Prostate gland (tissue), 2 donors: Measurements from ENCODE around the gene EXOSC2. TPM values are rescaled to one million over a fixed set of nuclear protein-coding genes. Genes with fewer than 3 reads are reported as not detected.

ENCODE experiments used
- DNase-seq: peaks from one replicate; pipeline ENCODE4 v3.0.0-alpha.2; 2019; ENCODE audit warnings: low spot score
- H3K27ac ChIP-seq, 2 donors: fragments of 200-600 bp; sonication (generic); 2 replicates each; pipeline ENCODE4 v1.5.1; 2017 to 2019
- H3K27me3 ChIP-seq: fragments of 200-600 bp; sonication (generic); replicated peaks from 2 replicates; pipeline ENCODE4 v1.5.1; 2019; ENCODE audit not compliant: insufficient read depth
- H3K36me3 ChIP-seq, 2 donors: fragments of 200-600 bp; sonication (generic); 1 replicate in 1 of 2; 2 replicates in 1 of 2; pipeline versions ENCODE4 v1.5.1 to v1.8.1; 2017 to 2019
- H3K4me1 ChIP-seq: fragments of 200-600 bp; sonication (generic); replicated peaks from 2 replicates; pipeline ENCODE4 v1.5.1; 2019
- H3K4me3 ChIP-seq, 2 donors: fragments of 200-600 bp; sonication (generic); 2 replicates each; pipeline ENCODE4 v1.5.1; 2017 to 2019
- H3K9me3 ChIP-seq: fragments of 200-600 bp; sonication (generic); 2 replicates; pipeline ENCODE4 v1.5.1; 2017
- POLR2A ChIP-seq: fragments of 450-650 bp; IDR thresholded peaks from one replicate; pipeline ENCODE4 v1.6.1; 2016; ENCODE audit warnings: antibody characterized with exemption, mild to moderate bottlenecking
- POLR2AphosphoS5 ChIP-seq: sonication (generic); formaldehyde crosslinking; IDR thresholded peaks from one replicate; pipeline ENCODE4 v1.6.1; 2017; ENCODE audit warnings: antibody characterized with exemption
- WGBS: methylation state at CpG from one replicate; pipeline ENCODE4 v1.1.5; 2018; 5-methylcytosine and 5-hydroxymethylcytosine counted together
- intact Hi-C: fragments of 100-400 bp; cut with DNase I; formaldehyde crosslinking; loops from one replicate; pipeline ENCODE4 v1.14.2; 2022
- total RNA-seq, 2 donors: library from RNA; depleted of rRNA; stranded (reverse); fragments of >200 nt; gene quantifications; one replicate each; pipeline ENCODE4 v1.1.0, GENCODE V29; 2016
- TF ChIP-seq, protein P1 (sequence below), 4 experiments: fragments of 200-600 bp in 2 of 4; fragments of 450-650 bp in 2 of 4; sonication (generic) in 2 of 4; IDR thresholded peaks; 1 replicate in 3 of 4; 2 replicates in 1 of 4; pipeline ENCODE4 v1.5.1; 2016 to 2019; ENCODE audit warnings: antibody characterized with exemption in 4 of 4, mild to moderate bottlenecking in 2 of 4, moderate library complexity in 2 of 4

Gene EXOSC2
- total RNA-seq, 2 donors from 2014 or later, result 18.4 to 22.7 TPM

DNA sequence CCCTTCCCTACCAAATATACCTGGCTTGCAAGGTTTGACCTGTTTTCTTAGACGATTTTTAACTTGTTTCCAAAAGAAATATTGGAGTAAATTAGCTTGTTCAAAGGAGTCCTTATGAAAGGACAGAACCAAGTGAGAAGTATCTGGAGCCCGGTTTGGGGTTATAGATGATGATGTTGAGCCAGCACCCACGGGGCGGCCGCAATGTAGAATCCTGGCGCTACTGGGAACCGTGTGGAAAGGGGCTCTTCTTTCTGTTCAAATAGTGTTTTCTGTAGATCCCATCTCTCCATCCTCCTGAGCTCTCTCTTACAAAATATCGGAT, 517 bp upstream of the EXOSC2 start:
- H3K36me3 ChIP-seq, result no peaks in the 10 kb centered on the region
- no peaks in the 10 kb centered on the region for H3K27me3 ChIP-seq
- H3K4me1 ChIP-seq, result no peaks in the 10 kb centered on the region
- TF ChIP-seq POLR2AphosphoS5 (no peak), POLR2A (no peak)
- TF ChIP-seq, protein P1, sequence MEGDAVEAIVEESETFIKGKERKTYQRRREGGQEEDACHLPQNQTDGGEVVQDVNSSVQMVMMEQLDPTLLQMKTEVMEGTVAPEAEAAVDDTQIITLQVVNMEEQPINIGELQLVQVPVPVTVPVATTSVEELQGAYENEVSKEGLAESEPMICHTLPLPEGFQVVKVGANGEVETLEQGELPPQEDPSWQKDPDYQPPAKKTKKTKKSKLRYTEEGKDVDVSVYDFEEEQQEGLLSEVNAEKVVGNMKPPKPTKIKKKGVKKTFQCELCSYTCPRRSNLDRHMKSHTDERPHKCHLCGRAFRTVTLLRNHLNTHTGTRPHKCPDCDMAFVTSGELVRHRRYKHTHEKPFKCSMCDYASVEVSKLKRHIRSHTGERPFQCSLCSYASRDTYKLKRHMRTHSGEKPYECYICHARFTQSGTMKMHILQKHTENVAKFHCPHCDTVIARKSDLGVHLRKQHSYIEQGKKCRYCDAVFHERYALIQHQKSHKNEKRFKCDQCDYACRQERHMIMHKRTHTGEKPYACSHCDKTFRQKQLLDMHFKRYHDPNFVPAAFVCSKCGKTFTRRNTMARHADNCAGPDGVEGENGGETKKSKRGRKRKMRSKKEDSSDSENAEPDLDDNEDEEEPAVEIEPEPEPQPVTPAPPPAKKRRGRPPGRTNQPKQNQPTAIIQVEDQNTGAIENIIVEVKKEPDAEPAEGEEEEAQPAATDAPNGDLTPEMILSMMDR (IDR thresholded peaks at IDR 0.05), result no peak
- peak overlapping the region; percentile 38 to 59 for H3K27ac ChIP-seq
- intact Hi-C loops, result no loop called here
- 6% methylated on average over 8 of the region's 8 CpGs for WGBS
- no peaks in the 10 kb centered on the region for H3K9me3 ChIP-seq
- DNase-seq, result no peak
- H3K4me3 ChIP-seq, result peak overlapping the region; percentile 51 to 56

DNA sequence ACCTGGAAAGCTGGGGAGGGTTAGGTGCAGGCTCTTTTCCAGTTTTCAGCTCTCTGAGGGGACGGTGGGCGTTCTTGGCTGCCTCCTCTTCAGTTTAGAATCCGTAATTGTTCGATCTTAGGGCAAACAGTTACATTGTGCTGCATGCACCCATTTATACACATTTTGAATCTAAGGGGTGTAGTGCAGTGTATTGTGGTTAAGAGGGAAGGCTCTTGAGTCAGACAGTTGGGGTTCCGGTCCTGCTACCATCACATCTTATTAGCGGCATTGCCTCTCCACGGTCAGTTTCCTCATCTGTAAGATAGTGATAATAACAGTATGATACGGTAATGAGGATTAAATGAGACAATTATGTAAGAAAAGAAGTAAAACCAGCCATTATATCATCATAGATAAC, 625 bp downstream of the EXOSC2 start:
- Histone ChIP-seq H3K36me3 (no peaks in the 10 kb centered on the region), H3K9me3 (no peaks in the 10 kb centered on the region), H3K27me3 (no peaks in the 10 kb centered on the region), H3K27ac (no peak overlapping the region), H3K4me1 (no peaks in the 10 kb centered on the region), H3K4me3 (peak overlapping the region; percentile 51 to 56)
- TF ChIP-seq POLR2AphosphoS5 (no peak), POLR2A (no peak)
- TF ChIP-seq, protein P1 (IDR thresholded peaks at IDR 0.05), result no peak
- DNase-seq, result no peak
- WGBS, result under 1% methylated on average over 8 of the region's 8 CpGs
- intact Hi-C loops, result no loop called here

DNA sequence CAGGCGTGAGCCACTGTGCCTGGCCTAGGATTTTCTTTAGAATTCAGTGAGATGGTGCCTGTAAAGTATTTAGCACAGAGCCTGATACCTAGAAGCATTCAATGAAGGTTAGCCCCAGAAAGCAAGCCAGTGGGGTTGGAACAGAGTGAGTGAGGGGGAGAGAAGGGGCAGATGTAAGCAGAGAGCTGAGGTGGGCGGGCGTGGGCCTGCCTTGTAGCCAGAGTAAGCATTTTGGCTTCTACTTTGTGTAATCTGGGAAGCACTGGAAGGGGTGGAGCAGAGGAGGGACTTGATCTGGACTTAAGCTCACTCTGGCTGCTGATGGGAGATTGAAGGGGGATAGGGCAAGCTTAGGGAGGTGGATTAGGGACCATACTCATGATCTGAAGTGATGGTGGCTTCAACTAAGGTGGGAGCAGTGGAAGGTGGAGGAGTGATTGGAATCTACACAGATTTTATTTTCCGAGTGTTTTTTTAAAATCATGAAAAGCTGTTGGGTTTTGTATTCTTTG, 2.6 kb downstream of the EXOSC2 start:
- Histone ChIP-seq H3K27ac (no peak overlapping the region), H3K9me3 (no peaks in the 10 kb centered on the region), H3K36me3 (no peaks in the 10 kb centered on the region), H3K4me3 (no peak overlapping the region), H3K4me1 (no peaks in the 10 kb centered on the region), H3K27me3 (no peaks in the 10 kb centered on the region)
- intact Hi-C loops, result no loop called here
- TF ChIP-seq POLR2A, result no peak
- TF ChIP-seq, protein P1 (IDR thresholded peaks at IDR 0.05), result no peak
- no peak for TF ChIP-seq POLR2AphosphoS5
- DNase-seq, result no peak
- WGBS, result 81% methylated on average over 4 of the region's 4 CpGs

DNA sequence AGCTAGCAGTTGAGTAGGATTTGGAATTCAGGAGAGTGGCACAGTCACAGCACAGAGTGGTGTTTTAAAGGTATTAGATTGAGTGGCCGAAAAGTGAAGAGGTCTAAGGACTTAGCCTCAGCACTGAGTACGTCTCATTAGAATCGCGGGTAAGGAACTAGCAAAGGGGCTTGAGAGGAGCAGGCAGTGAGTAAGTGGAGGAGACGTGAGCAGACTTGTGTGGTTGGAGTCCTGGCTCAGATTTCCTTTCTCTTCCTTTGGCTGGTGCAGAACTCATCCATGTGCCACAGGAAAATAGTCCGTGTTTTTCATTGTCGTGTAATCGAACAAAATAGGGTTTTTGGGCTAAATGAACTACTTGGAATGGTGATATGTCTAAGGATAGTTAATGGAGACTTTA, 3.4 kb downstream of the EXOSC2 start:
- no peaks in the 10 kb centered on the region for H3K27me3 ChIP-seq
- H3K4me1 ChIP-seq, result no peaks in the 10 kb centered on the region
- intact Hi-C loops, result no loop called here
- DNase-seq, result no peak
- H3K9me3 ChIP-seq, result no peaks in the 10 kb centered on the region
- 92% methylated on average over 8 of the region's 8 CpGs for WGBS
- H3K36me3 ChIP-seq, result no peaks in the 10 kb centered on the region
- no peak overlapping the region for H3K27ac ChIP-seq
- TF ChIP-seq POLR2AphosphoS5 (no peak), POLR2A (no peak)
- TF ChIP-seq, protein P1 (IDR thresholded peaks at IDR 0.05), result no peak
- H3K4me3 ChIP-seq, result no peak overlapping the region

- Histone ChIP-seq H3K4me3 (no peak overlapping the region), H3K27me3 (no peaks in the 10 kb centered on the region), H3K4me1 (no peaks in the 10 kb centered on the region), H3K27ac (no peak overlapping the region), H3K9me3 (no peaks in the 10 kb centered on the region), H3K36me3 (no peaks in the 10 kb centered on the region)
- WGBS, result 27% methylated on average over 3 of the region's 3 CpGs
- intact Hi-C loops, result no loop called here
- TF ChIP-seq, protein P1 (IDR thresholded peaks at IDR 0.05), result no peak
- no peak for TF ChIP-seq POLR2A
- TF ChIP-seq POLR2AphosphoS5, result no peak
- DNase-seq, result no peak
Observed at GRCh38 chr9:130698514-130698913, 4.9 kb downstream of the EXOSC2 start.
